Heart left ventricle (tissue), 13 donors: ENCODE data around the gene HTR4.
"Not testable (repeated sequence)": the region's sequence is repeated elsewhere in the genome, so short reads cannot be mapped to it uniquely, and the experiment has no call there.

Experiments
- POLR2A ChIP-seq, 2 donors: fragments of 450-650 bp; IDR thresholded peaks; one replicate each; pipeline ENCODE4 v1.6.1; 2017; ENCODE audit warnings: antibody characterized with exemption in 2 of 2, mild to moderate bottlenecking in 2 of 2, moderate library complexity in 2 of 2
- TF ChIP-seq, protein P1 (sequence below), 12 donors: fragments of 200-600 bp; sonication (generic) in 4 of 12; IDR thresholded peaks; one replicate each; pipeline versions ENCODE4 v1.5.0 to v1.8.0; 2018 to 2022; ENCODE audit warnings: antibody characterized with exemption in 12 of 12, mild to moderate bottlenecking in 5 of 12
- donor health status: ischemic (EF 13 %, LVEDD 7.1; RV severe dilation, severe dysfunction).
- donor health status: DM: no; HTN: yes; CAD: no.
- donor health status: DM: no; HTN: no; CAD: no.
- donor health status: ischemic (EF 25% LVEDD 6.9; RV normal size, moderate dysfunction).
- donor health status: ischemic (EF 25% LVEDD 5.7; RV mildly dilated, moderate dysfunction).
- donor health status: ischemic (EF 35%, LVEDD 5.7; RV mildly dilated, moderate dysfunction).
- donor health status: nonischemic (EF 11% LVEDD 7.7; RV severe dilation, severe dysfunction).
- donor health status: DM: yes; HTN: yes; CAD: no.
- donor health status: PGD.
- donor health status: ischemic (EF 29% LVEDD 5.4; RV normal size, mild dysfunction).
- donor health status: nonischemic (EF 23%, LVEDD 6.1; RV moderate dilation, normal function).

DNA sequence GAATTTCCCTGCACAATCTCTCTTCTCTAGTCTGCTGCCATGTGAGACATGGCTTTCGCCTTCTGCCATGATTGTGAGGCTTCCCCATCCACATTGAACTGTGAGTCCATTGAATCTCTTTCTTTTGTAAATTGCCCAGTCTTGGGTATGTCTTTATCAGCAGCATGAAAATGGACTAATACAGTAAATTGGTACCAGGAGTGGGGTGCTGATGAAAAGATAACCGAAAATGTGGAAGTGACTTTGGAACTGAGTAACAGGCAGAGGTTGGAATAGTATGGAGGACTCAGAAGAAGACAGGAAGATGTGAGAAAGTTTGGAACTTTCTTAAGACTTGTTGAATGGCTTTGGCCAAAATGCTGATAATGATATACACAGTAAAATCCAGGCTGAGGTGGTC lies 124.9 kb downstream of the HTR4 start:
- TF ChIP-seq, protein P1, sequence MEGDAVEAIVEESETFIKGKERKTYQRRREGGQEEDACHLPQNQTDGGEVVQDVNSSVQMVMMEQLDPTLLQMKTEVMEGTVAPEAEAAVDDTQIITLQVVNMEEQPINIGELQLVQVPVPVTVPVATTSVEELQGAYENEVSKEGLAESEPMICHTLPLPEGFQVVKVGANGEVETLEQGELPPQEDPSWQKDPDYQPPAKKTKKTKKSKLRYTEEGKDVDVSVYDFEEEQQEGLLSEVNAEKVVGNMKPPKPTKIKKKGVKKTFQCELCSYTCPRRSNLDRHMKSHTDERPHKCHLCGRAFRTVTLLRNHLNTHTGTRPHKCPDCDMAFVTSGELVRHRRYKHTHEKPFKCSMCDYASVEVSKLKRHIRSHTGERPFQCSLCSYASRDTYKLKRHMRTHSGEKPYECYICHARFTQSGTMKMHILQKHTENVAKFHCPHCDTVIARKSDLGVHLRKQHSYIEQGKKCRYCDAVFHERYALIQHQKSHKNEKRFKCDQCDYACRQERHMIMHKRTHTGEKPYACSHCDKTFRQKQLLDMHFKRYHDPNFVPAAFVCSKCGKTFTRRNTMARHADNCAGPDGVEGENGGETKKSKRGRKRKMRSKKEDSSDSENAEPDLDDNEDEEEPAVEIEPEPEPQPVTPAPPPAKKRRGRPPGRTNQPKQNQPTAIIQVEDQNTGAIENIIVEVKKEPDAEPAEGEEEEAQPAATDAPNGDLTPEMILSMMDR (IDR thresholded peaks at IDR 0.05): not testable (repeated sequence)
- TF ChIP-seq POLR2A (IDR thresholded peaks at IDR 0.05): not testable (repeated sequence)
